8988T (cell line): Measurements from ENCODE around the gene ZNF619.
"Not testable (repeated sequence)": the region's sequence is repeated elsewhere in the genome, so short reads cannot be mapped to it uniquely, and the experiment has no call there.

Source experiments
- DNase-seq: peaks from one replicate; pipeline ENCODE4 v3.0.0; 2011

Gene ZNF619

GRCh38 chr3:40476478-40477470 lies at the start of gene ZNF619:
TSS of gene ZNF619 (plus strand) at chr3:40477122. CDS start at chr3:40477980, 858 bp downstream.
- peak; percentile 59 for DNase-seq

- no peak for DNase-seq
These were observed 44.1 kb upstream of the ZNF619 start for GRCh38 chr3:40432793-40433192.

- no peak for DNase-seq
These were observed 39.0 kb upstream of the ZNF619 start for GRCh38 chr3:40437889-40438288.

GRCh38 chr3:40445062-40445461 lies 31.9 kb upstream of the ZNF619 start:
- DNase-seq = no peak

GRCh38 chr3:40445880-40446279 lies 31.0 kb upstream of the ZNF619 start:
- no peak for DNase-seq

GRCh38 chr3:40450438-40450837 lies 26.5 kb upstream of the ZNF619 start:
- DNase-seq = no peak

GRCh38 chr3:40451551-40451950 lies 25.4 kb upstream of the ZNF619 start:
- DNase-seq = no peak

GRCh38 chr3:40452057-40452456 lies 24.9 kb upstream of the ZNF619 start:
- DNase-seq = no peak

- DNase-seq = no peak
These were observed 24.4 kb upstream of the ZNF619 start for GRCh38 chr3:40452562-40452875.

GRCh38 chr3:40452876-40453730 lies 23.8 kb upstream of the ZNF619 start:
- peak; percentile 95 for DNase-seq

- DNase-seq = no peak
These were observed 23.0 kb upstream of the ZNF619 start for GRCh38 chr3:40453933-40454332.

- no peak for DNase-seq
These were observed 21.6 kb upstream of the ZNF619 start for GRCh38 chr3:40455328-40455727.

- DNase-seq = no peak
These were observed 20.5 kb upstream of the ZNF619 start for GRCh38 chr3:40456279-40456939.

- peak; percentile 86 for DNase-seq
These were observed 19.7 kb upstream of the ZNF619 start, which contains the start of gene RPL14 for GRCh38 chr3:40456940-40457823. TSS of gene RPL14 (plus strand) at chr3:40457339. CDS start at chr3:40457472, 133 bp downstream.

GRCh38 chr3:40458473-40458872 lies 18.4 kb upstream of the ZNF619 start:
- DNase-seq = no peak

GRCh38 chr3:40460481-40460880 lies 16.4 kb upstream of the ZNF619 start:
- not testable (repeated sequence) for DNase-seq

GRCh38 chr3:40461161-40461560 lies 15.8 kb upstream of the ZNF619 start:
- no peak for DNase-seq

GRCh38 chr3:40462838-40463237 lies 14.1 kb upstream of the ZNF619 start:
- not testable (repeated sequence) for DNase-seq

- no peak for DNase-seq
These were observed 13.3 kb upstream of the ZNF619 start for GRCh38 chr3:40463579-40463978.

- no peak for DNase-seq
These were observed 12.4 kb upstream of the ZNF619 start for GRCh38 chr3:40464339-40465110.

GRCh38 chr3:40465111-40465407 lies 11.9 kb upstream of the ZNF619 start:
- DNase-seq = no peak
